Neural cell (in vitro differentiated cells): ENCODE measurements around the gene ATP2B2. TPM values are rescaled to one million over a fixed set of nuclear protein-coding genes. Genes with fewer than 3 reads are reported as not detected.

Experiments
- H2AFZ ChIP-seq: fragments of 200-600, 300-800 bp; sonication (generic), shearing (Covaris generic); 2 replicates; pipeline ENCODE4 v1.6.0; 2014; ENCODE audit warnings: low read depth, mild to moderate bottlenecking, antibody characterized with exemption, low read length, moderate library complexity
- H3F3A ChIP-seq: fragments of 200-600 bp; shearing (Covaris generic); 2 replicates; pipeline ENCODE4 v1.6.1; 2016; ENCODE audit warnings: mild to moderate bottlenecking, moderate library complexity, mixed read lengths, antibody characterized with exemption, low read length; ENCODE audit not compliant: insufficient read depth, poor library complexity, severe bottlenecking
- H3K27ac ChIP-seq: fragments of 200-600, 300-800 bp; sonication (generic), shearing (Covaris generic); 2 replicates; pipeline ENCODE4 v1.5.1; 2014; ENCODE audit warnings: mild to moderate bottlenecking, low read length, moderate library complexity
- H3K27me3 ChIP-seq: fragments of 300-800, 200-600 bp; sonication (generic), shearing (Covaris generic); 2 replicates; pipeline ENCODE4 v1.6.0; 2014; ENCODE audit warnings: mild to moderate bottlenecking, low read depth, low read length, moderate library complexity; ENCODE audit not compliant: insufficient read depth
- H3K36me3 ChIP-seq: fragments of 300-800, 200-600 bp; sonication (generic), shearing (Covaris generic); 2 replicates; pipeline ENCODE4 v1.5.1; 2014; ENCODE audit warnings: mild to moderate bottlenecking, antibody characterized with exemption, low read length, moderate library complexity; ENCODE audit not compliant: insufficient read depth
- H3K4me2 ChIP-seq: fragments of 300-800, 200-600 bp; sonication (generic), shearing (Covaris generic); 2 replicates; pipeline ENCODE4 v1.6.0; 2014; ENCODE audit warnings: mild to moderate bottlenecking, low read length
- H3K4me3 ChIP-seq: fragments of 300-800, 200-600 bp; sonication (generic), shearing (Covaris generic); 2 replicates; pipeline ENCODE4 v1.5.1; 2014; ENCODE audit warnings: mild to moderate bottlenecking, low read length, moderate library complexity
- H3K79me2 ChIP-seq: fragments of 200-600 bp; shearing (Covaris generic); replicated peaks from 2 replicates; pipeline ENCODE4 v1.6.0; 2014; ENCODE audit warnings: mild to moderate bottlenecking, low read length, moderate library complexity; ENCODE audit not compliant: insufficient read depth
- H3K9ac ChIP-seq: fragments of 300-800, 200-600 bp; sonication (generic), shearing (Covaris generic); 2 replicates; pipeline ENCODE4 v1.6.1; 2016; ENCODE audit warnings: mild to moderate bottlenecking, low read length, mixed read lengths
- H3K9me2 ChIP-seq: fragments of 200-600 bp; shearing (Covaris generic); 2 replicates; pipeline ENCODE4 v1.6.1; 2016; ENCODE audit warnings: mild to moderate bottlenecking, low read length, mixed read lengths; ENCODE audit not compliant: insufficient read depth
- H3K9me3 ChIP-seq: fragments of 200-600, 300-800 bp; sonication (generic), shearing (Covaris generic); 2 replicates; pipeline ENCODE4 v1.6.1; 2016; ENCODE audit warnings: mild to moderate bottlenecking, mixed run types, low read length, moderate library complexity, mixed read lengths
- H4K20me1 ChIP-seq: fragments of 200-600 bp; shearing (Covaris generic); 2 replicates; pipeline ENCODE4 v1.6.1; 2016; ENCODE audit warnings: mild to moderate bottlenecking, mixed run types; ENCODE audit not compliant: insufficient read depth
- CTCF ChIP-seq: fragments of 450-650 bp; IDR thresholded peaks from 2 replicates; pipeline ENCODE4 v1.5.1; 2014; ENCODE audit warnings: antibody characterized with exemption, mild to moderate bottlenecking, moderate library complexity; ENCODE audit not compliant: poor library complexity, severe bottlenecking
- EP300 ChIP-seq: fragments of 450-650 bp; conservative IDR thresholded peaks from 2 replicates; pipeline ENCODE4 v1.6.1; 2014; ENCODE audit warnings: antibody characterized with exemption, mild to moderate bottlenecking, moderate library complexity; ENCODE audit not compliant: poor library complexity, severe bottlenecking
- EZH2 ChIP-seq: fragments of 200-600, 300-800 bp; shearing (Covaris generic), sonication (generic); IDR thresholded peaks from 2 replicates; pipeline ENCODE4 v1.6.1; 2014; ENCODE audit warnings: antibody characterized with exemption, low read length, borderline replicate concordance, mild to moderate bottlenecking; ENCODE audit not compliant: insufficient read depth, poor library complexity, severe bottlenecking
- MXI1 ChIP-seq: fragments of 450-650 bp; conservative IDR thresholded peaks from 2 replicates; pipeline ENCODE4 v1.6.1; 2014; ENCODE audit warnings: antibody characterized with exemption, mild to moderate bottlenecking; ENCODE audit not compliant: poor library complexity, severe bottlenecking
- POLR2AphosphoS5 ChIP-seq: IDR thresholded peaks from 2 replicates; pipeline ENCODE4 v1.6.1; 2012
- RAD21 ChIP-seq: fragments of 450-650 bp; conservative IDR thresholded peaks from 2 replicates; pipeline ENCODE4 v1.6.1; 2014; ENCODE audit warnings: antibody characterized with exemption, mild to moderate bottlenecking, moderate library complexity
- REST ChIP-seq: IDR thresholded peaks from 2 replicates; pipeline ENCODE4 v1.6.1; 2012; ENCODE audit warnings: borderline replicate concordance
- SMC3 ChIP-seq: fragments of 450-650 bp; conservative IDR thresholded peaks from 2 replicates; pipeline ENCODE4 v1.6.1; 2014; ENCODE audit warnings: antibody characterized with exemption, mild to moderate bottlenecking, moderate library complexity; ENCODE audit not compliant: poor library complexity
- TAF1 ChIP-seq: IDR thresholded peaks from 2 replicates; pipeline ENCODE4 v1.6.1; 2012; ENCODE audit warnings: low read depth
- polyA plus RNA-seq: library from polyadenylated mRNA; depleted of rRNA; stranded (reverse); fragments of >200 nt; gene quantifications from 2 replicates; pipeline ENCODE4 v1.2.3, GENCODE V29; 2014

Gene ATP2B2
- polyA plus RNA-seq, 1 donor from 2014 or later: 8.3 TPM

GRCh38 chr3:10524270-10524669, 18.9 kb upstream of the ATP2B2 start:
- no peaks in the 10 kb centered on the region for H3K9me3 ChIP-seq
- no peak overlapping the region for H2AFZ ChIP-seq
- no peaks in the 10 kb centered on the region for H3K79me2 ChIP-seq
- no peak overlapping the region for H3K27ac ChIP-seq
- no peaks in the 10 kb centered on the region for H3K27me3 ChIP-seq
- H3K9ac ChIP-seq: no peak overlapping the region
- no peak for TF ChIP-seq MXI1
- H3K4me3 ChIP-seq: no peak overlapping the region
- H3K4me2 ChIP-seq: no peak overlapping the region
- H3K36me3 ChIP-seq: no peaks in the 10 kb centered on the region
- H3K9me2 ChIP-seq: no peaks in the 10 kb centered on the region
- H4K20me1 ChIP-seq: no peaks in the 10 kb centered on the region
- no peaks in the 10 kb centered on the region for H3F3A ChIP-seq

- no peaks in the 10 kb centered on the region for H3K27me3 ChIP-seq
- H3K79me2 ChIP-seq: no peaks in the 10 kb centered on the region
- TF ChIP-seq EP300 (no peak), CTCF (no peak), MXI1 (no peak), EZH2 (no peak), RAD21 (no peak), POLR2AphosphoS5 (no peak), TAF1 (no peak), SMC3 (no peak), REST (no peak)
- no peaks in the 10 kb centered on the region for H3K9me2 ChIP-seq
- no peak overlapping the region for H3K4me3 ChIP-seq
- H3K36me3 ChIP-seq: no peaks in the 10 kb centered on the region
- H3F3A ChIP-seq: no peaks in the 10 kb centered on the region
- no peaks in the 10 kb centered on the region for H3K9me3 ChIP-seq
- H3K4me2 ChIP-seq: no peak overlapping the region
- H4K20me1 ChIP-seq: no peaks in the 10 kb centered on the region
- no peak overlapping the region for H3K27ac ChIP-seq
- no peak overlapping the region for H2AFZ ChIP-seq
- no peak overlapping the region for H3K9ac ChIP-seq
Measured at GRCh38 chr3:10523561-10523960, 18.2 kb upstream of the ATP2B2 start.

GRCh38 chr3:10522646-10523303, 17.4 kb upstream of the ATP2B2 start:
- Histone ChIP-seq H3K79me2 (no peaks in the 10 kb centered on the region), H4K20me1 (no peaks in the 10 kb centered on the region), H3K4me2 (no peak overlapping the region), H2AFZ (no peak overlapping the region), H3K9ac (no peak overlapping the region), H3F3A (no peaks in the 10 kb centered on the region), H3K9me3 (no peaks in the 10 kb centered on the region), H3K4me3 (no peak overlapping the region), H3K27ac (no peak overlapping the region), H3K36me3 (no peaks in the 10 kb centered on the region), H3K9me2 (no peaks in the 10 kb centered on the region), H3K27me3 (no peaks in the 10 kb centered on the region)
- TF ChIP-seq EZH2 (no peak), CTCF (no peak), POLR2AphosphoS5 (no peak)
